Keratinocyte (primary cell): ENCODE data around the gene RTP3. TPM values are rescaled to one million over a fixed set of nuclear protein-coding genes. Genes with fewer than 3 reads are reported as not detected.

Source experiments
- DNase-seq: peaks from one replicate; pipeline ENCODE4 v3.0.0-alpha.2; 2011; ENCODE audit warnings: low read depth, missing footprints, low spot score
- FAIRE-seq: peaks from 2 replicates; lab custom pipeline; 2011; peaks lifted over from hg19 to GRCh38; lab: Jason Lieb, UNC
- H2AFZ ChIP-seq: 2 replicates; pipeline ENCODE4 v1.6.0; 2012; ENCODE audit warnings: low read length, control low read depth, inconsistent platforms; ENCODE audit not compliant: control insufficient read depth
- H3K27ac ChIP-seq: 2 replicates; pipeline ENCODE4 v1.5.1; 2011; ENCODE audit warnings: low read length; ENCODE audit not compliant: control insufficient read depth, insufficient read depth
- H3K27me3 ChIP-seq: 3 replicates; pipeline ENCODE4 v1.6.0; 2011; ENCODE audit warnings: low read length; ENCODE audit not compliant: control insufficient read depth, insufficient read depth; ENCODE audit errors: extremely low read depth
- H3K36me3 ChIP-seq, 2 experiments: 2 replicates in 1 of 2; 3 replicates in 1 of 2; pipeline ENCODE4 v1.5.1; 2011; ENCODE audit warnings: low read length in 2 of 2, mild to moderate bottlenecking in 1 of 2; ENCODE audit not compliant: control insufficient read depth in 2 of 2, insufficient read depth in 2 of 2; ENCODE audit errors: extremely low read depth in 1 of 2
- H3K4me1 ChIP-seq: 3 replicates; pipeline ENCODE4 v1.5.1; 2011; ENCODE audit warnings: low read length; ENCODE audit not compliant: control insufficient read depth, insufficient read depth; ENCODE audit errors: extremely low read depth
- H3K4me2 ChIP-seq: 3 replicates; pipeline ENCODE4 v1.6.0; 2011; ENCODE audit warnings: low read depth, low read length; ENCODE audit not compliant: control insufficient read depth, insufficient read depth; ENCODE audit errors: extremely low read depth
- H3K4me3 ChIP-seq, 3 experiments: fragments of 200-600 bp in 1 of 3; sonication (generic) in 1 of 3; 2 replicates in 2 of 3; 3 replicates in 1 of 3; pipeline ENCODE4 v1.5.1; 2011 to 2016; ENCODE audit warnings: low read length in 3 of 3, mild to moderate bottlenecking in 3 of 3, control low read depth in 2 of 3, inconsistent platforms in 1 of 3, low read depth in 1 of 3, mixed read lengths in 1 of 3, mixed run types in 1 of 3, moderate library complexity in 1 of 3; ENCODE audit not compliant: control insufficient read depth in 2 of 3, insufficient read depth in 2 of 3; ENCODE audit errors: extremely low read depth in 1 of 3
- H3K79me2 ChIP-seq: 2 replicates; pipeline ENCODE4 v1.6.0; 2012; ENCODE audit warnings: low read length; ENCODE audit not compliant: control insufficient read depth, insufficient read depth
- H3K9ac ChIP-seq: 3 replicates; pipeline ENCODE4 v1.6.0; 2011; ENCODE audit warnings: low read length; ENCODE audit not compliant: control insufficient read depth, insufficient read depth; ENCODE audit errors: extremely low read depth
- H3K9me1 ChIP-seq: 3 replicates; pipeline ENCODE4 v1.6.0; 2011; ENCODE audit warnings: low read length; ENCODE audit not compliant: control insufficient read depth, insufficient read depth; ENCODE audit errors: extremely low read depth
- H3K9me3 ChIP-seq: 2 replicates; pipeline ENCODE4 v1.5.1; 2012; ENCODE audit warnings: low read depth, low read length; ENCODE audit not compliant: control insufficient read depth
- H4K20me1 ChIP-seq: 3 replicates; pipeline ENCODE4 v1.6.0; 2011; ENCODE audit warnings: low read length; ENCODE audit not compliant: control insufficient read depth, insufficient read depth; ENCODE audit errors: extremely low read depth
- CTCF ChIP-seq, 3 experiments: IDR thresholded peaks in 1 of 3; conservative IDR thresholded peaks in 1 of 3; optimal IDR thresholded peaks in 1 of 3; 2 replicates in 2 of 3; 3 replicates in 1 of 3; pipeline versions ENCODE3 to v1.5.1; 2011; ENCODE audit warnings: low read length in 3 of 3, mild to moderate bottlenecking in 3 of 3, moderate library complexity in 2 of 3, control low read depth in 1 of 3, inconsistent platforms in 1 of 3; ENCODE audit not compliant: insufficient read depth in 2 of 3; ENCODE audit errors: extremely low read depth in 1 of 3
- EZH2 ChIP-seq: IDR thresholded peaks from one replicate; pipeline ENCODE4 v1.6.1; 2012; ENCODE audit warnings: inconsistent platforms, mild to moderate bottlenecking, low read length, moderate library complexity
- dilution Hi-C: fragments of 300-500 bp; cut with MboI; formaldehyde crosslinking; loops from one replicate; pipeline ENCODE4 v1.7.0; 2020; ENCODE audit warnings: low sequenced_read_pairs; ENCODE audit not compliant: extremely low pct_ligation_motif_present
- polyA plus RNA-seq, 5 experiments: library from polyadenylated mRNA; depleted of rRNA in 3 of 5; stranded (reverse) in 3 of 5; stranded (forward) in 1 of 5; unstranded in 1 of 5; fragments of >200 nt; gene quantifications; 1 replicate in 1 of 5; 2 replicates in 3 of 5; 3 replicates in 1 of 5; pipeline versions ENCODE4 v1.2.1 to v1.2.3, GENCODE V29; 2011 to 2012; ENCODE audit warnings: missing spikeins in 2 of 5, low read depth in 1 of 5, low replicate concordance in 1 of 5

The RTP3 gene
- polyA plus RNA-seq, 1 donor (not counting 4 experiments of a cell fraction or from before 2014, with no cell fraction given) = not detected

- H3K9ac ChIP-seq = no peak overlapping the region
- no peak overlapping the region for H3K4me2 ChIP-seq
- H3K4me1 ChIP-seq = peaks cover 29% of the 10 kb centered on the region
- dilution Hi-C loops = no loop called here
- H3K4me3 ChIP-seq = no peak overlapping the region
- no peak overlapping the region for H2AFZ ChIP-seq
- H3K36me3 ChIP-seq = no peaks in the 10 kb centered on the region
- no peaks in the 10 kb centered on the region for H3K79me2 ChIP-seq
- FAIRE-seq (no peak), DNase-seq (no peak)
- no peaks in the 10 kb centered on the region for H3K9me3 ChIP-seq
- no peaks in the 10 kb centered on the region for H4K20me1 ChIP-seq
- TF ChIP-seq CTCF (optimal IDR thresholded peaks at IDR 0.05 in 1 of 3, IDR thresholded peaks at IDR 0.05 in 1 of 3, conservative IDR thresholded peaks at IDR 0.05 in 1 of 3; ENCODE audit: extremely low read depth in 1 of 3, insufficient read depth in 2 of 3, low read length in 3 of 3) = no peak
- TF ChIP-seq EZH2 = no peak
- no peaks in the 10 kb centered on the region for H3K9me1 ChIP-seq
- no peak overlapping the region for H3K27ac ChIP-seq
- no peaks in the 10 kb centered on the region for H3K27me3 ChIP-seq
Measured at GRCh38 chr3:46519952-46520351, 22.2 kb downstream of the RTP3 start.

- peak; percentile 92 for FAIRE-seq
- Histone ChIP-seq H3K4me3 (peak overlapping the region in 2 of 3 experiments; percentile 1 to 2), H3K4me1 (peaks cover 29% of the 10 kb centered on the region), H3K9me1 (no peaks in the 10 kb centered on the region), H2AFZ (no peak overlapping the region), H4K20me1 (no peaks in the 10 kb centered on the region), H3K4me2 (peak overlapping the region; percentile 23), H3K36me3 (no peaks in the 10 kb centered on the region), H3K27ac (no peak overlapping the region), H3K9me3 (no peaks in the 10 kb centered on the region), H3K27me3 (no peaks in the 10 kb centered on the region), H3K9ac (no peak overlapping the region), H3K79me2 (no peaks in the 10 kb centered on the region)
- peak; percentile 69 for DNase-seq
- TF ChIP-seq EZH2 (no peak), CTCF (optimal IDR thresholded peaks at IDR 0.05 in 1 of 3, IDR thresholded peaks at IDR 0.05 in 1 of 3, conservative IDR thresholded peaks at IDR 0.05 in 1 of 3; ENCODE audit: extremely low read depth in 1 of 3, insufficient read depth in 2 of 3, low read length in 3 of 3) (no peak)
- dilution Hi-C loops = no loop called here
Measured at GRCh38 chr3:46520531-46520930, 22.8 kb downstream of the RTP3 start.
